AG20443 (cell line): ENCODE measurements around the gene HSPG2.
"Not testable (repeated sequence)": the region's sequence is repeated elsewhere in the genome, so short reads cannot be mapped to it uniquely, and the experiment has no call there.

Experiments used
- DNase-seq: peaks from one replicate; pipeline ENCODE4 v3.0.0; 2012; ENCODE audit warnings: low spot score, mixed read lengths

HSPG2 gene

GRCh38 chr1:21932127-21932526, 5.0 kb downstream of the HSPG2 start:
- DNase-seq = peak; percentile 67

- peak; percentile 84 for DNase-seq
Observed at GRCh38 chr1:21931171-21932093, 5.7 kb downstream of the HSPG2 start.

GRCh38 chr1:21930629-21931170, 6.4 kb downstream of the HSPG2 start:
- DNase-seq = no peak

GRCh38 chr1:21930080-21930571, 7.0 kb downstream of the HSPG2 start:
- no peak for DNase-seq

- DNase-seq = peak; percentile 79
Observed at GRCh38 chr1:21927533-21928237, 9.4 kb downstream of the HSPG2 start.

GRCh38 chr1:21926814-21927532, 10.1 kb downstream of the HSPG2 start:
- DNase-seq = peak; percentile 89

- no peak for DNase-seq
Observed at GRCh38 chr1:21926065-21926464, 11.0 kb downstream of the HSPG2 start.

- no peak for DNase-seq
Observed at GRCh38 chr1:21925334-21925940, 11.7 kb downstream of the HSPG2 start.

- DNase-seq = no peak
Observed at GRCh38 chr1:21924503-21925005, 12.6 kb downstream of the HSPG2 start.

- no peak for DNase-seq
Observed at GRCh38 chr1:21922090-21923013, 14.8 kb downstream of the HSPG2 start.

GRCh38 chr1:21921100-21921875, 15.8 kb downstream of the HSPG2 start:
- no peak for DNase-seq

GRCh38 chr1:21919520-21919919, 17.6 kb downstream of the HSPG2 start:
- DNase-seq = peak; percentile 73

GRCh38 chr1:21917239-21917631, 19.9 kb downstream of the HSPG2 start:
- not testable (repeated sequence) for DNase-seq

- no peak for DNase-seq
Observed at GRCh38 chr1:21916447-21917238, 20.5 kb downstream of the HSPG2 start.

- DNase-seq = peak; percentile 43
Observed at GRCh38 chr1:21914880-21915640, 22.1 kb downstream of the HSPG2 start.

GRCh38 chr1:21914450-21914849, 22.7 kb downstream of the HSPG2 start:
- no peak for DNase-seq

- no peak for DNase-seq
Observed at GRCh38 chr1:21913763-21914162, 23.3 kb downstream of the HSPG2 start.

- no peak for DNase-seq
Observed at GRCh38 chr1:21913258-21913657, 23.9 kb downstream of the HSPG2 start.
